Non-pigmented ciliary epithelial cell (primary cell): ENCODE results near the gene CPAMD8.

ENCODE experiments used
- DNase-seq: peaks from one replicate; pipeline ENCODE4 v3.0.0-alpha.2; 2010; ENCODE audit warnings: low read depth

CPAMD8 gene

DNA sequence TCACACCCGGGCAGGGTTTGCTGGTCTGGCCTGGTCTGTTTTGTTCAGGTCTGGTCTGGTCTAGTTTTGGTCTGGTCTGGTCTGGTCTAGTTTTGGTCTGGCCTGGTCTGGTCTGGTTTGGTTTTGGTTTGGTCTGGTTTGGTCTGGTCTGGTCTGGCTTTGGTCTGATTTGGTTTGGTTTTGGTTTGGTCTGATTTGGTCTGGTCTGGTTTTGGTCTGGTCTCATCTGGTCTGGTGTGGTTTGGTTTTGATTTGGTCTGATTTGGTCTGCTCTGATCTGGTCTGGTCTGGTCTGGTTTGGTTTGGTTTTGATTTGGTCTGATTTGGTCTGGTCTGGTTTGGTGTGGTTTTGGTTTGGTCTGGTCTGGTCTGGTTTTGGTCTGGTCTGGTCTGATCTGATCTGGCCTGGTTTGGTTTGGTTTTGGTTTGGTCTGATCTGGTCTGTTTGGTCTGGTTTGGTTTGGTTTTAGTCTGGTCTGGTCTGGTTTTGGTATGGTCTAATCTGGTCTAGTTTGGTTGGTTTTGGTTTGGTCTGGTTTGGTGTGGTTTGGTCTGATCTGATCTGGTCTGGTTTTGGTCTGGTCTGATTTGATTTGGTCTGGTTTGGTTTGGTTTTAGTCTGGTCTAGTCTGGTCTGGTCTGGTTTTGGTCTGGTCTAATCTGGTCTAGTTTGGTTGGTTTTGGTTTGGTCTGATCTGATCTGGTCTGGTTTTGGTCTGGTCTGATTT lies 152.2 kb downstream of the CPAMD8 start:
- no peak for DNase-seq

- DNase-seq, result no peak
Measured at GRCh38 chr19:16873594-16873993, 153.0 kb downstream of the CPAMD8 start.

- DNase-seq, result no peak
Measured at GRCh38 chr19:16872728-16873127, 153.9 kb downstream of the CPAMD8 start.

DNA sequence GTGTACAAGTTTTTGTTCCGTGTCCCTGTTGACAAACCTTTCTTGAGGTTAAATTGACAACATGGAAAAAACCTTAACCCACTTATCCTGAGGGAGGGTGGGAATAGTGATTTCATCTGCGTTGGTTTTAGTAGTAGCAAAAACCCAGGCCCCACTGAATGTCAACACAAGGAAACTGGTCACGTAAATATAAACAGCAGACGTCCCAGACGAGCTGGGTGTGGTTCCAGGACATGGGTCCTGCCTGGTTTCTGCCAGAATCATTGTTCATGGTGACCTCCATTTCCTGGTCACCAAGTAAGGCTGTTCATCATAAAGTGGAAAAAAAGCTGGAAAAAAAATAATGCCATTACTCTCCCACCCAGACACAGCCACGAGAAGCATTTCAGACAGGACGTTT lies 154.7 kb downstream of the CPAMD8 start:
- no peak for DNase-seq

GRCh38 chr19:16869331-16869972 lies 157.2 kb downstream of the CPAMD8 start:
- no peak for DNase-seq

DNA sequence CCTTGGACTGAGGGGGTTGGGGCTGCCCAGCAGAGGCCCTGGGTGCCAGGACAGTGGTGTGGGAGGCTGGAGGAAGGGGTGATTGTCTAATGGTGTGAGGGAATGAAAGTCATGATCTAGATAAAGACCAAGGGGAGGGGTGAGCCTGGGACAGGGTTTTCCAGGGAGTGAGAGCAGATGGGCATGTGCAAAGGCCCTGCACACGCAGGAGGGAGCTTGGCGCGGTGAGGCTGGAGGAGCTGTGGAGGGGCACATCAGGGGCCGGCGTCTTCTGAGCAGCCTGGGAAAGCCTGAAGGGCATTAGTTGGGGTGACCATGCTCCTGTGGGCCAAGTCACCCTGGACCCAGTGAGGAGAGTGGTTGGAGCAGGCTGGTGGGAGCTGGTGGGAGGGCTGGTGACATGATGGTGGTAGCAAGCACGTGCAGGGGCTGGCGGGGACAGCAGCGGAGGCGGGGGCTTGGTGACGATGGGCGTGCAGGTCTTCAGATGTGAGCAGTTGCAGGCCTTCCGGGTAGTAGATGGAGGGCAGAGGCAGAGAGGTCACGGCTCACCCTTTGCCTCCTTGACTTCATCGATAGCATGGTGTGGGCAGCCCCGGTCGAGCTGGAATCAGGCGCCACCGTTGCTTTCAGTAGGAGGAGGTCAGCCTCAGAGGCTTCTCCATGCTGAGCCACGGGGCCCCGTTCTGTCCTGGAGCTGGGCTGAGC lies 158.0 kb downstream of the CPAMD8 start:
- DNase-seq, result no peak

- no peak for DNase-seq
Measured at GRCh38 chr19:16867211-16867610, 159.4 kb downstream of the CPAMD8 start.

GRCh38 chr19:16862826-16863415 lies 163.7 kb downstream of the CPAMD8 start:
- no peak for DNase-seq

- no peak for DNase-seq
Measured at GRCh38 chr19:16861834-16862233, 164.8 kb downstream of the CPAMD8 start.

- no peak for DNase-seq
Measured at GRCh38 chr19:16861011-16861410, 165.6 kb downstream of the CPAMD8 start.

- no peak for DNase-seq
Measured at GRCh38 chr19:16860118-16860517, 166.5 kb downstream of the CPAMD8 start.

GRCh38 chr19:16859626-16860025 lies 167.0 kb downstream of the CPAMD8 start:
- no peak for DNase-seq

DNA sequence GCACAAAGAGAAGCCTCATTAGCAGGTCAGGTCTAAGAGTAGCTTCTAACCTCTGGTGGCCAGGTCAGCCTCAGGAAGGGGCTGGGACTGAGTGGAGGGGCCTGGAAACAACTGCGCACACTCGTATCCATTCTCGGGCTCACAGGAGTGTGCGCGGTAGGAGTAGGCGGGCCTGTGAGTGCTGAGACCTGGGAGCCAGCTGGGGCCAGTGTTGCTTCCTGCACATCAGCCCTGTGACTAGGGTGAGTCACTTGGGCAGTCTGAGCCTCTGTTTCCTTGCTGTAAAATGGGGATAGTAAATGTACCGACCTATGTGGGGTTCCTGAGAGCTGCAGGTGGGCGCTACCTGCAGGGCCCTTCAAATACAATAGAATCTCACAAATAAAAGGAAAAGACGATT lies 170.5 kb downstream of the CPAMD8 start:
- DNase-seq, result no peak

GRCh38 chr19:16853066-16853465 lies 173.5 kb downstream of the CPAMD8 start:
- DNase-seq, result no peak

GRCh38 chr19:16851031-16851712 lies 175.4 kb downstream of the CPAMD8 start:
- DNase-seq, result peak; percentile 37

DNA sequence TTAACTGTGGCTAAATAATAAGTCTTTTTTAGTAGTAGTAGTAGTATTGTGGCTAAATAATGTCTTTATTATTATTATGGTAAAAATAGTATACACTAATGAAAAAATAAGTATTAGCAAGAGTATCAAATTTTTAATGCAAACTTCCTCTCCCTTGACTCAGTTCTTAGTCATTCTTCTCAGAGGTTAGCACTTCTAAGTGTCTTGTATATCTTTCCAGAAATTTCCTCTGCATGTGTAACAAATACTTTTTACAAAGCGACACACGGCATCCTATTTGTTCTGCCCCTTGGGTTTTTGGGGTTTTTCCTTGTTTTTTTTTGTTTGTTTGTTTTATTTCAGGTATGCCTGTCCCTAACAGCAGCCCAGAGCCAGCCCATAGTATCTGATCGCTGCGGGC lies 176.5 kb downstream of the CPAMD8 start:
- DNase-seq, result no peak

GRCh38 chr19:16849168-16849567 lies 177.4 kb downstream of the CPAMD8 start:
- DNase-seq, result no peak

GRCh38 chr19:16847430-16847829 lies 179.2 kb downstream of the CPAMD8 start:
- DNase-seq, result no peak

- no peak for DNase-seq
Measured at GRCh38 chr19:16846901-16847300, 179.7 kb downstream of the CPAMD8 start.
